Activated CD4-positive, CD25-positive, alpha-beta regulatory T cell treated with anti-CD3 and anti-CD28 coated beads, Interleukin-2, amount 50 U/mL, for 16 hours (primary cell): ENCODE data around the gene INSIG2.
A peak's percentile ranks its signal among the peaks of the same experiment; 100 is the strongest.

Experiments
- DNase-seq: peaks from one replicate; pipeline ENCODE4 v3.0.0-alpha.2; 2020; ENCODE audit warnings: low read depth, low spot score

The INSIG2 gene

DNA sequence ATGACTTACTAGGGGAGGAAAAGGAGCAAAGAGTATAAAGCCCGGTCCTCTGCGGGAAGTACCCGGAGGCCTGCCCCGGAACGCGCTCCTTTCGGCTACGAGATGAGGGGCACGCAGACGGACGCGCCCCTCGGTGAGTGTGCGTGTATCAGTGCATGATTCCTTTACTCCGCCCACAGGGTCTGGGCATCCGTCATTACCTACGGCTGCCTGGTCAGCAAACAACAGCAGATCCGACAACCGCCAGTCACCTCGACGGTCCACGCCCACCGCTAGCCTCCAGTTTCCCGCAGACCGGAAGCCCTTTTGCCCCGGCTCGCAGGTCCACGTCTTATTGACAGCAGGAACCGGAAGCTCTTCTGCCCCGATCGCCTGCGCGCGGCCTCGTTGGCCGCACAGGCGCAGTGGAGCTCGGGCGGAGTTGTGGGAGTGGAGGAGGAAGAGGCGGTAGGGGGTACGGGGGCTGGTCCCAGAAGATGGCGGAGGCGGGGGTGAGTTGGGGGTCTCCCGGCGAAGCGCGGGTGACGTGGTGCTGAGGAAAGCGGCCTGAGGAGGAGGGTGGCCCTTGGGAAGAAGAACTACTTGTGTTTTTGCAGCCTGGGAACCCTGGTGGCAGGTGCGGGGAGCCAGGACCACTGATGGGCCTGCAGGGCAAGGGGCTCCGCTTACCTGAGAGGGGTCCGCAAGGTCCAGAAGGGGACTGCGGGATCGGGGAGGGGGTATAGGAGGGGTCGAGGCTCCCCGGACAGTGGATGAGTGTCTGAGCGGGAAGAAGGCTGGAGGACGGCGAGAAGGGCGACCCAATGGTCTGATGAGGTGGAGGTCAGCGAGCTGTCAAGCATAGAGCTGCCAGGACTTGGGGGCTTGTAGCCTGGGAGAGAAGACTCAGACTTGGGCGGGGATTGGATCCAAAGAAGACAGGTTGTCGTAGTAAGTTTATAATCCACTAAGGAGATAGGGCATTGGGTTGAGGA lies at the start of gene INSIG2:
TSS of gene INSIG2 (plus strand) at position 421 of the 974 bp plus-strand sequence. CDS start 8,086 bp downstream, outside the sequence.
- peak; percentile 75 for DNase-seq

DNA sequence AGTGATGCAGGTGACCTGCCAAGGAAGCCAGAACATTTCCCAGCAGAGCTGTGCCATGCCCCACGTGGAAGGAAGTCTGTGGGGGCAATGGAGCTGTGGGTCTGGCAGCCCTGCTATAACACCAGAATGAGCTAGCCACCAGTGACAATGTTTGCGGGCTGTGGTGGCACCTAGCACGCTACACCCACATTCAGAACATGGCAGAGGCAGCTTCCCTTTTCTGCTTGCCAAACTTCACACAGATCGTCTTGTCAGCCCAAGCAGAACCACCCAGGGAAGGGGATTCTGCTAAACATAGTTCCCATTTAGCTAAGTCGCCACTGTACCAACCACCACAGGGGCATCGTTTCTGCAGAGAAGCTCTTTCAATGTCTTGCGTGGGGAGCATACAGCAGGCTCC lies 47.4 kb upstream of the INSIG2 start:
- no peak for DNase-seq

DNA sequence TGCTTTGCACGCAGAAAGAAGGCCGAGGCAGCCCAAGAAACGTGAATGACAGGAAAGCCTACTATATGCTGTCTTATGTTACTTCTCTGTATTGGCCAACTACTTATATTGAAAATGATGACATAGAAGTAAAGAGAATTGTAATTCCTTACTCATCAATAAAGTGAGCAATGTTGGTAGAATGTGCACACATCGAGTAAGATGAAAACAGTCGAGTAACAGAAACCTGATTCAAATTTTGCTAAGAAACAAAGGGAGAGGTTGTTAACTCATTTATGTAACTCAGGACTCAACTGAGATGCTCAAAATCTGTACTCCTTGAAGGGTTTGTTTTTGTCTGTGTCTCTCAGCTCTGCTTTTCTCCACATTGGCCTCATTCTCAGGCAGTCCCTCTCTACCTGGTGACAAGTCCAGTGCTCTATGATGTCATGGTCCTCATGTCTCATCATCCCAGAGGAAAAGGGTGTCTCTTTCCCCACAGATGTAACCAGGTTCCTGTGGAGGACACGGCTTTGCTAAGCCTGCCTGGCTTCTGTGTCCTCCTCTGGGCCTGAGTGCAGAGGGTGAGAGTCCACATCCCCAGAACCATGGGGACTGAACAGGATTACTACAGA lies 44.1 kb upstream of the INSIG2 start:
- DNase-seq = no peak

DNA sequence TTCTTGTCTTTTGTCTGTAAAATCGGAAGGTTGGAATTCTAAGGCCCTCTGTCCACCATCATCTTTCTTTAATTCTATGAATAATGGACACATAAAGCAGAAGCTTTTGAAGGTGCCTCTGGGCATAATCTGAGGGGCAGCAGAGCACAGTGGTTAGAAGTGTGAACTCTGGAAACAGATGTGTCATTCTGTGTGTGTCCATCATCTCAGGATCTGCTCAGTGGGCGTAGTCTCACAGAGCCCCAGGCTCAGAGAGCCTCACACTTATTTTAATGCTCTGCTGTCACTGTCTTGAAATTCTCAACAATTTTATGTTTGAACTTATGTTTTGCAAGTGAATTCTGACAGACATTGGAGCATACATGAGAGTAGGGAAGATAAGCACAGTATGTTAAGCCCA lies 43.4 kb upstream of the INSIG2 start:
- no peak for DNase-seq

DNA sequence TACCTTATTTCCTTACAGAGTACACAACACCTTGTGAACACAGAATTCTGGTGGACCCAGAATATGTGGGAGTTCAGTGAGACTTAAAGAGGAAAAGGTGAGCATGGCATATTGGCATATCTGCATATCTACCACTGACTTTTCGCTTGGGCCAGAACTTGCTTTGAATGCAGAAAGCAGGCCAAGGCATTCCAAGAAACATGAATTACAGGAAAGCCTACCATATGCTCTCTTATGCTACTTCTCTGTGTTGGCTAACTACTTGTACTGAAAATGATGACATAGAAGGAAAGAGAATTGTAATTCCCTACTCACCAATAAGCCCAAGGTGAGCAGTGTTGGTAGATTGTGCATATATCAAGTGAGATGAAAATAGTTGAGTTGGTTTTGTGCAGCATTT lies 43.0 kb upstream of the INSIG2 start:
- no peak for DNase-seq

DNA sequence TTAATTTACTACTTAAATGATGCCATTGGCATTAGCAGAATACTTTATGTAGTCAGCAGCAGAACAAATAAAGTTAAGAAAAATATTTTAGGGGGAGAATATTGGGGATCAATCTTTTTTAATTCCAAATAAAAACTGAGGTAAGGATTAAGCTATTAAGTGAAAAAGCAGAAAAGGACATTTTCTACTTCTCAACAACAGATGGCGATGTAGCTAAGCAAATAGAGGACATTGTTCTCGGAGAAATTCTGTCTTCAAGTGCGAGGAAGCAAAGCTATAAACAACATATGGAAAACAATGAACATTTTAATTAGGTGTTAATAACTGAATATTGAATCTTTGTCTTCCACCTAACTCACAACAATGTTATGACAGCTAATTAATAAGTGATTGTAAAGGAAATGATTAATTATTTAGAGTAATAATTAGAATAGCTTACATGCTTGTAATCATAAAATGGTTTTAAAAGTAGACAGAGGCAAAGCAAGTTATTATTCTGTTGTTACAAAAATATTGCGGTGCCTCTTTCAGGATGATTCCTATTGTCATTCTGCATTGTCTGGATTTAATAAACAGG lies 41.5 kb upstream of the INSIG2 start:
- no peak for DNase-seq

DNA sequence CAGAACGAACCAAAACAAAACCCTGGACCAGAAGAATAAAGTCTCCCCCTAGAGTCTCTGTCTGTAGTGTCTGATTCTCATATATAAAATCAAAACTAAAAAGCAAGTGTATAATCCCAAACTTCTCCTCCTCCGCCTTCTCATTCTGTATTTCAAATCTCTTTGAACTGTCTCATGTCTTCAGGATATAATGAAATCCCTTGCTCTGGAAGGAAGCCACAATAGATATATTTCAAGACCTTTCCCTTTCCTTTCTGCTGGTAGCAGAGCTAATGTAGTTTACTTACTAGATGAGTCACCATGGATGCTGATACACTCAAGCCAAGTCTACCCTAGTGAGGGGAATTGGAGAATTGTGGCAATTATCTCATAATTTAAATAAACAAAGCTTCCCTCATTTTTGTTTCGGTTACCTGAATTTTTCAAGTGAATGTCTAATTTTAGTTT lies 40.9 kb upstream of the INSIG2 start:
- no peak for DNase-seq

DNA sequence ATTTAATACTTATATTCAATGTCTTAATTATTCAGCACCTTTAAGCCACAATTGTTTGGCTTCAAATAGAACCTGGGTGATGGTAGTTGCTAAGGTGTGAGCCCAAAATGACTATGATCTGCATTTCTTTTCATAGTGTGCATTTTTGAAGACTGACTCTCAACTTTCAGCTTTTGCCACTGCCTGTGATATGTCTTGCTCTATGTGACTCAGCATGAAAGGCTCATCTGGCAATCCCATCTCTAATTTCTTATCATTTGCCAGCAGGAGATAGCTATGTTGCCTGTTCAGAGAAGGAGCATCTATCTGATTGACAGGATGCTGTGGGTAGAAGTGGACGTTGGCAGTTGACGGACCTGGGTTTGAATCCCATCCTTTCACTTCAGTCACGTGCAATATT lies 39.9 kb upstream of the INSIG2 start:
- no peak for DNase-seq

DNA sequence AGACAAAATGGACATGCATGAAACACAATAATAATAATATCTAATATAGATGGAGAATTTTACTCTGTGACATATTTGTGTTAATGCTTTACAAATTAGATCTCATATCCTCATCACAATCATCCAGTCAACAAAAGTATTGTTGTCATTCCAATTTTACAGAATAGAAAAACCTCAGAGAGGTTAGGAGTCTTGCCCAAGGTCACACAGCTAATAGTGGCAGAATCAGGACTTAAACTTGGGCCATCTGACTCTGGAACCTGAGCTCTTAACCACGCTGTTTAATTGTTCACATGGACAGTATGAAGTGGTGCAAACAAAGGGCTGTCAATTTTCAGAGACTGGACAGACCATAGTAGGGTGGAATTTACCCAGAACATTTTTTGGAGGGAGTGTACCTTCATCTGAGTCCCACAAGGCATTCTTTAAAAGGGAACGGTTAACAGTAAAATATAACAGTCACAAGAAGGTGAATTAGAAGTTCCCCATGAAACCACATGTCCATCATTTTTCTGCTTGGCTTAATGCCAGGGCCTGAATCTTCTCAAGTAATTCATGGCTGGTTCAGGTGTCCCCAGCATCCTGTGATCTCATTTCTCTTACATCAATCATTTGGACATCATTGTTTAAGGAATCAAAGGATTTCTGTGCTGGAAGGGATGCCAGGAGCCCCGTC lies 39.0 kb upstream of the INSIG2 start:
- DNase-seq = no peak

DNA sequence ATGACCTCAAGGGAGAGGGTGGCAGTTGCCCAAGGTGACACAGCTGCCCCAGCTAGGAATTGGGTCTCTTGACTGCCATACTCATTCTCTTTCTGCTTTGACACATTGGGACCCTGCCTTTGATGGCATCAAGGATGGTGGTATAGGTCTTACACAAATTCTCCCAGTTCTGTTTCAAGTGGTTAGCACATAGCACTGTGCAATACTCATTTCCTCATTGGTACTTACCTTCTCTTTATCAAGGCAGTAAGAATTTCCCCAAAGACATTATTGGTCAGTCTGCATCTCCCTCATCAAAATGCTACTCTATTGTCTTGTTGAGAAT lies 38.5 kb upstream of the INSIG2 start:
- DNase-seq = no peak

DNA sequence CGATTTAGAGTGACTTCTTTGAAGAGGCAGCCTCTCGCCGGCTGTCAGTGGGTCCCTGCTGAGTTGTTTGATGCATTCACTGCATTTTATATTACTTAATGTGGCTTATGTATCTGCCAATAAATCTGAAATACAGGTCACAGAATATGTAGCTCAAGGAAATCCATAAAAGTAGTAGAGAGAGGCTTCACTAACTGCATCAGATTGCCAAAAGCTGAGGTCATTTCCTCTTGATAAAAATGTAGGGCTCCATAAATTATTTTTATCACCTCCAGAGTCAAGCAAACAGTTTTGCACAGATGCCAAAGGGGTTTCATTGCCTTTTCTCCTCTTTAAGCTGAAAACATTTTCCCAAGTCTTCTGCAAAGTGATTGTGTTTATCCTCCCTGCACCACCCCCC lies 37.9 kb upstream of the INSIG2 start:
- no peak for DNase-seq

DNA sequence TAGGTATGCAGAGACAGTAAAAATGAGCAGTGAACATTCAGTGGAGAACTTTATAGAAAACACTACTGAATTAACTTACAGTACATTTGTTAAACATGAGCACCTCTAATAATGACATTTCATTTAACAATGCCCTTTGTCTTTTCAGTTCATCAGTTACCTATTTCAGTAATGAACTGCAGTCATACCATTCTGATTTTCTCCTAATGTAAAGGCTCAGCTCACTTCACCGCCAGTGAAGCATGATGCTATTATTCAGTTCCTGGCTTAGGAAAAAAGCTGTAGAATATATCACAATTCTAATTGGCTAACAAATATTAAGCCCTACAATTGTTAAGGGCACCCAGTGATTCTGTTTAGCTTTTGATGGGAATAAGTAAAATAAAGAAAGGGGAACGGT lies 37.3 kb upstream of the INSIG2 start:
- no peak for DNase-seq

DNA sequence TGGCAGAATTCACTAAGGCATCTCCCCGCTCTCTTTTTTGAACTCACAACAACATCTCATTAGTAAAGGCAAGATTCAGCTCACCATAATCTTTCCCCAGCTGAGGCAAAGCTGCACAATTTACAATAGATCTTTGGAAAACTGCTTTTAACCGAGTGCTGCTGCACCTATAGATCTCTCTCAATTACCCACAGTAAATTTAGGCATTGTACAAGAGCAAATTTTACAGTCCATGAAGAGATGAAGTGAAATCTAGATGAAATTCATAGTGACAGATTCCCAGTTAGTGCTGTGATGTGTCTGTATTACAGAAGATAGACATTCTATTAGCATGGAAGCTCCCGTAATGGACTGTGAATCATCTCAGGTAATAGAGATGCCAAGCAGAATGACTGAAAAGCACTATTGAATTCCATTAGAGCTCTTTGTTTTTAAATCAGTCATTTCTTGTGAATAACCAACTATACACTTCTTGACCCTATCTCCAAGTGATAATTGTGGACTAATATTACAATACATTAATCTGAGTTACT lies 36.4 kb upstream of the INSIG2 start:
- no peak for DNase-seq

DNA sequence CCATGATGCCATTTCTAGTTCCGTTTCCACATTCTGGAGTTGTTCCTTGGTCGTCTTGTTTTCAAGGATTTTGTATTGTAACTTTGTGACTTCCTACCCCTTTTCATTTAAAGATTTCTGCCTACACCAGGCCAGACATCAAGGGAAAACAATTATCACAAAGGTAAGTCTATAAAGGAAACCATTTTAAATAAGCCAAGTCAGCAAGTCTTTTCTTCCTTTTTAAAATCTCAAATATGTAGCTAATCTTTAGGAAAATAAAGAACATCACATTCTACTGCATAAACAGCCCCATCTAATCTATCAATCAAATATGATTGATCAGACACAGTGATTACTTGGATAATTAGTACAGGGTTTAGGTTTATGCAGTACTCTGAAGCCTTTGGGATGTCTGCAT lies 35.8 kb upstream of the INSIG2 start:
- DNase-seq = no peak

DNA sequence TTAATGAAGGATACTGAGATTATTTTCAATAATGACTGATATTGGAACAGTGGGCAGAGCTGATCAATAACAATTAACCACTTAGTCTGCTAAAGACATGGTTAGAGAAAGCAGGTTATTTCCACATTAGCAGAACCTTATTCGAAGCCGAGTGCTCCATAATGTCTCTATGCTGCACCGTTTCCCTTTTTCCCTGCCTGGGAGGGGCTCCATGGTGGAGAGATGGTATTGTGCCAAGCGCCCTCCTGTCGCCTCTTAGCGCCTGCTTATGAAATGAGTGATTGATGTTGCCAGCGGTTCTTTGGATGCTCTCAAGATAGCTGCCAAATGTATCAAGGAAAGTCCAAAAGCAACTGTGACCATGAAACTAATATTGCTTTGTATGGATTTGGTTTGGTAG lies 34.6 kb upstream of the INSIG2 start:
- DNase-seq = no peak

DNA sequence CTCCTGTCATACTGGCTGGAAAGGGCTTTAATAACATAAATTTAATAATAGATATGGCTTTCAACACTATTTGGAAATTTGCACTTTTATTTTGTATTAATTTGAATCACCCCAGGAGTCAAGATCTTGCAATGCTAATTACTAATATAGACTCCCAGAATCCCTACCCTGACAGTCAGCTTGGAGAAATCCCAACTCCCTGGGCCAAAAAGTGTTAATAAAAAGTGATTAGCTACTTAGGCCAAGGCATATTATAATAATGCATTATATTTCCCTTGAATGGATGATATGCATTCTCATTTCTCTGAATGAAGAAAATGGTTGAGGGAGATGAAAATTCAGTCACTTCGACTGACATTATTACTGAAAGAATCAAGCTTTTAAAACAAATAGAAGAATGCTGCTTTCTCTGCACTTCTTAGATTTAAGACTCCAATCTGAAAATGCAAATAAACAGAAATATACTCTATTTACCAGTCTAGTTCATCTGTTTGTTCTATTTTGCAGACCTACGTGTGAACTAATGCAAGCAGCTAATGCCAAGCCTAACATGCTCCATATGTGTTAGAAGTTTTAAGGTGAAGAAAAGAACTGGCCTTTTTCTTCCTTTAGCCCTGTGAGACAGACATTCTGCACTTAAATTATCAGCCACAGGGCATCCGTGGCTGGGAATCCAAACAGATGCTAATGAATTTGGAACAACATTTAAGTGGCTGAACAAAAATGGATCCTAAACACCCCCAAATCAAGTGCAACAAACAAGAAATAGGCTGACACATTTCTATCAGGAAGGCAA lies 33.9 kb upstream of the INSIG2 start:
- no peak for DNase-seq

DNA sequence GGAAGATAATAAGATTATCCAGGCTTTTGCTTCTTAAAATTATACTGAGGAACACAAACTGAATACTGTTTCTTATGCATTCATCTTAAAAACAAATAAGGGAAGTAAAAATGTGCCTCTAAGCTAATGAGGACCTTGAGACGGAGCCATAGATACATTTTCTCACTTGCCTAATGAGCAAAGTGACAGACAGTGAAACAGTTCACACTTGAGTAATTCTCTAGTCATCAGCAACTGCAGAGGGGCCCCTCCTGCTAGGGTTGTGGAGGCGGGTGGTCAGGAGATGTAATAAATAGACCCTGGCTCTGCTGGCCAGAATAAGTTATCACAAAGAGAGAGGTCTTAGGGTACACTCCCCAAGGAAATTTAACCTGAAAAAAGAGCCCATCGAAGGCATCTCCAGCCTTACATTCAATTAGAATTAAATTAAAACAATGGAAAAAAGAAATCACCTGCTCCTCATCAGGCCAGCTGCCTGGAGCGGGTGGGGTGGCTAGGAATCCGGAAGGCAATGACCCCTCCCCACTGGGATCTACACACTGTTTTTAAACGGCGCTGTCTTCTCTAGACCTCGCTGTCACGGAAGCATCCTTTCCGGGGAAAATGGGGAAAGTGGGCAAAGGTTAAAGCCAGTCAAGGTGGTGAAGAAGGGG lies 32.6 kb upstream of the INSIG2 start:
- no peak for DNase-seq

DNA sequence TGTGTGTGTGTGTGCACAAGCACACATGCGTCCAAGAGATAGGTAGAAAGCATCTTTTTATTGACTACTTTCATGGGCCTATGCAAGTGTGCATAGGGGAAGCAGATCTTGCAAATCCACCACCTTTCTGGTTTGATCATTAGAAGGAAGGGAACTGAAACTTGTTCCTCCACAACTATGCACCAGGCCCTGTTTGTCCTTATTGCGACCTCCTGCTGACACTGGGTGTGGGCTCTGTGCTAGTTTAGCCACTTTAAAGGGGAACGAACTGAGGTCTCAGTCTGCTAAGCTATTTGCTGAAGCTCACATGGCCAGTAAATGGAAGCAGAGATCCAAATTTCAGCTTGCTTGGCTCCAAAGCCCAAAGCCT lies 32.1 kb upstream of the INSIG2 start:
- no peak for DNase-seq

DNA sequence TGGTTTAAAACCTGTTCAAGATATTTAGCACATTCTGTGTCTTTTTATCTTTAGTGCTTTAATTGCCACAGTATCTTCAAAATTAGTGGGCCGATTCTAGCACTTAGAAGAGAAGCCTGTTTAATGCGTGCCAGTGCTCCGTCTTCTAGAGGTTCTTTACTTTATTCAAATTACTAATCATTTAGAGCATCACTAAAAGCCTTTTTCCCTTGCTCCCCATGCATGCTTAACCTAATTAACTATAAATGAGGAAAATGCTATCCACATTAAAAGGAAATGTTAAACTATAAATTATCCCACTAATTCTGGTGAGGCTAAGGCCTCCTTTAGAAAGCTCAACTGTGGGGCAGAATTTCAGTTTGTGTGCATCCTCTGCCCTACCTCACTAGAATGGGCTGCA lies 31.5 kb upstream of the INSIG2 start:
- DNase-seq = no peak

DNA sequence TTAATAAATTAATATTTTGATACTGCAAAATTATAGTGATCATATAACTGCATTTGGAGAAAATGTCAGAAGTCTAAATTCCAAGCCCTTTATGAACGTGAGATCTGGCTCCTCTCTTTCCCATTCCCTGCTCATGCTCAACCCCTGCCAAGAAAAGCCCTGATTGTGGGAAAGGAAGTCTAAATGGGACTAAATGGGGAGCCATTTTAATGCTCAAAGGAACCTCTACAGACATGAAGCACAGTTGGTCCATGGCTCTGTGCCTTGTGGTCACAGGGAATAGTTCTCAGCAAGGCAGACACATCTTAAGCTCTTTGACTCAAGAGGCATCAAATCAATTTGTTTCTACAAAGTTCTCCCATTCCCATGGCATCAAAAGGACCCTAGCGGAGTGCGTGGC lies 29.3 kb upstream of the INSIG2 start:
- no peak for DNase-seq
